ENCODE data around the gene ANO7. TPM values are rescaled to one million over a fixed set of nuclear protein-coding genes. Genes with fewer than 3 reads are reported as not detected.

ANO7 gene
- total and polyA plus RNA-seq, 2 of the 8 experiments (the other 6 are each of a cell fraction or from before 2014, with no cell fraction given), result 3.2 to 6.9 TPM

DNA sequence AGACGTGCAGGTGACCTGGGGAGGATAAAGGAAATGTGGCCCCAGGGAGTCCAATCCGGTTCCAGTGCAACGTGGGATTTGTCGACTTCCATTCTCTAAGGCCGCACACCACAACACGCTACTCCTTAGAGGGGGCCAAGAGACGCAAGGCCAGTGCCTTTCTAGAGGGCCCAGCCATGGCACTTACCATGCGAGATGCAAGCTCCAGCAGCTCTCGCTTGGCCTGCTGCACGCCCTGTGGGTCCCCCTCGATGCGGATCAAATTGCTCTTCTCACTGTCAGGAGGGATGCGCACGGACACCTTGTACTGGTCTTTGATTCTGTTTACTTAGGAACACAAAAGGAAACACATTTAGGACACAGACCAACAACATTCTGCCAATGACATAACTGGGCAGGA is 61.2 kb downstream of the ANO7 start:
- H3K9ac ChIP-seq (replicated peaks in 1 of 4; ENCODE audit: extremely low read depth in 1 of 4, low read depth in 3 of 4, low read length in 3 of 4), result no peak overlapping the region
- WGBS, 2 experiments (ENCODE audit: extremely low coverage in 1 of 2, insufficient coverage in 1 of 2, insufficient read length in 1 of 2, insufficient replicate concordance in 2 of 2, low coverage in 1 of 2, low lambda C conversion rate in 2 of 2, missing lambda C conversion rate in 1 of 2), result 87% methylated on average over 14 of the region's 14 CpGs; no CpG with 5 or more reads in 1 of the 2 experiments
- TF ChIP-seq POLR2A (IDR thresholded peaks at IDR 0.05; ENCODE audit: control extremely low read depth in 1 of 2, low read depth in 2 of 2, low read length in 2 of 2), result no peak
- TF ChIP-seq SAP30 (IDR thresholded peaks at IDR 0.05; ENCODE audit: insufficient read depth, insufficient replicate concordance, low read length), result no peak
- TF ChIP-seq EGR1 (IDR thresholded peaks at IDR 0.05; ENCODE audit: borderline replicate concordance, low read depth, low read length), result no peak
- TF ChIP-seq, protein P1, sequence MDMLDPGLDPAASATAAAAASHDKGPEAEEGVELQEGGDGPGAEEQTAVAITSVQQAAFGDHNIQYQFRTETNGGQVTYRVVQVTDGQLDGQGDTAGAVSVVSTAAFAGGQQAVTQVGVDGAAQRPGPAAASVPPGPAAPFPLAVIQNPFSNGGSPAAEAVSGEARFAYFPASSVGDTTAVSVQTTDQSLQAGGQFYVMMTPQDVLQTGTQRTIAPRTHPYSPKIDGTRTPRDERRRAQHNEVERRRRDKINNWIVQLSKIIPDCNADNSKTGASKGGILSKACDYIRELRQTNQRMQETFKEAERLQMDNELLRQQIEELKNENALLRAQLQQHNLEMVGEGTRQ (IDR thresholded peaks at IDR 0.05; ENCODE audit: low read length), result no peak
- no peak for TF ChIP-seq TBP (IDR thresholded peaks at IDR 0.05; ENCODE audit: low read depth, low read length)
- no peak for TF ChIP-seq TEAD4 (IDR thresholded peaks at IDR 0.05; ENCODE audit: low read depth, low read length)
- no peak for TF ChIP-seq CREB1 (IDR thresholded peaks at IDR 0.05)
- no peak for TF ChIP-seq POLR2AphosphoS5 (IDR thresholded peaks at IDR 0.05; ENCODE audit: low read depth, low read length)
- no peak for TF ChIP-seq JUND (IDR thresholded peaks at IDR 0.05; ENCODE audit: low read length)
- no peak for TF ChIP-seq ASH2L (IDR thresholded peaks at IDR 0.05; ENCODE audit: low read length)
- TF ChIP-seq, protein P2, sequence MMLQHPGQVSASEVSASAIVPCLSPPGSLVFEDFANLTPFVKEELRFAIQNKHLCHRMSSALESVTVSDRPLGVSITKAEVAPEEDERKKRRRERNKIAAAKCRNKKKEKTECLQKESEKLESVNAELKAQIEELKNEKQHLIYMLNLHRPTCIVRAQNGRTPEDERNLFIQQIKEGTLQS (IDR thresholded peaks at IDR 0.05; ENCODE audit: insufficient read depth, low read depth, low read length), result no peak
- TF ChIP-seq RNF2 (IDR thresholded peaks at IDR 0.05; ENCODE audit: borderline replicate concordance, low read depth, low read length, missing control alignments, poor library complexity, severe bottlenecking), result no peak
- TF ChIP-seq KDM5A (IDR thresholded peaks at IDR 0.05; ENCODE audit: low read length), result no peak
- TF ChIP-seq ZNF274 (IDR thresholded peaks at IDR 0.05; ENCODE audit: borderline replicate concordance, extremely low read depth, low read length), result no peak

More for the DNA sequence above, 61.2 kb downstream of the ANO7 start:
- Histone ChIP-seq H3K27me3 (replicated peaks in 1 of 4; ENCODE audit: control insufficient read depth in 3 of 4, extremely low read depth in 1 of 4, insufficient read depth in 3 of 4, low read length in 3 of 4) (no peaks in the 10 kb centered on the region), H3K4me1 (replicated peaks in 1 of 4; ENCODE audit: control insufficient read depth in 3 of 4, insufficient read depth in 4 of 4, low read length in 3 of 4) (no peaks in the 10 kb centered on the region), H3K9me3 (ENCODE audit: insufficient read depth in 2 of 2, low read depth in 1 of 2, low read length in 1 of 2) (no peaks in the 10 kb centered on the region), H3K23me2 (ENCODE audit: low read depth, low read length) (no peaks in the 10 kb centered on the region), H4K5ac (ENCODE audit: insufficient read length, low read depth, low read length) (no peak overlapping the region), H3K4me3 (ENCODE audit: extremely low read depth in 1 of 4, insufficient read depth in 2 of 4, low read depth in 3 of 4, low read length in 4 of 4) (no peak overlapping the region), H2BK5ac (ENCODE audit: low read depth, low read length) (no peak overlapping the region), H3K4me2 (ENCODE audit: insufficient read depth in 1 of 2, low read depth in 2 of 2, low read length in 2 of 2) (no peak overlapping the region), H2AFZ (ENCODE audit: low read length) (no peak overlapping the region), H3K36me3 (ENCODE audit: control insufficient read depth in 2 of 4, insufficient read depth in 4 of 4, low read length in 3 of 4) (peaks cover 49 to 98% (median 83%) of the 10 kb centered on the region in 4 experiments), H3K14ac (ENCODE audit: insufficient read length) (no peak overlapping the region), H3K4ac (replicated peaks; ENCODE audit: insufficient read length, low read depth, low read length) (no peak overlapping the region), H2BK120ac (replicated peaks; ENCODE audit: low read depth, low read length) (no peak overlapping the region), H3K23ac (ENCODE audit: insufficient read length) (no peak overlapping the region), H3K27ac (ENCODE audit: low read depth, low read length) (no peak overlapping the region), H3K18ac (ENCODE audit: extremely low read depth, low read length) (no peak overlapping the region), H3K79me1 (ENCODE audit: low read depth, low read length) (peaks cover 2% of the 10 kb centered on the region), H2BK15ac (ENCODE audit: low read length) (no peak overlapping the region), H2BK12ac (ENCODE audit: low read depth, low read length) (no peak overlapping the region), H4K20me1 (replicated peaks in 1 of 2; ENCODE audit: control insufficient read depth in 1 of 2, insufficient read depth in 2 of 2, low read length in 2 of 2) (peaks cover 10 to 20% of the 10 kb centered on the region in 2 experiments), H4K91ac (replicated peaks; ENCODE audit: insufficient read length, low read length) (no peak overlapping the region), H4K8ac (ENCODE audit: extremely low read depth, insufficient read depth, low read length) (no peak overlapping the region), H3K79me2 (ENCODE audit: control insufficient read depth in 1 of 2, insufficient read depth in 2 of 2, low read length in 2 of 2) (no peaks in the 10 kb centered on the region; a peak in 1 of 4 replicates), H2AK5ac (ENCODE audit: low read depth, low read length) (no peak overlapping the region), H2BK20ac (ENCODE audit: low read length) (no peak overlapping the region), H3K56ac (replicated peaks; ENCODE audit: insufficient read length, low read depth, low read length) (no peak overlapping the region)
- POLR2A ChIA-PET (ENCODE audit: partially characterized antibody), result no interaction called here
- DNase-seq (ENCODE audit: low read depth in 1 of 2, low spot score in 2 of 2), result no peak
- CTCF ChIA-PET (ENCODE audit: partially characterized antibody), result no interaction called here
- FAIRE-seq, result no peak
